Kidney (tissue), 14 donors: ENCODE data around the gene CNNM3. TPM values are rescaled to one million over a fixed set of nuclear protein-coding genes. Genes with fewer than 3 reads are reported as not detected.
"Not testable (repeated sequence)": the region's sequence is repeated elsewhere in the genome, so short reads cannot be mapped to it uniquely, and the experiment has no call there.

Experiments used
- DNase-seq, 5 donors: peaks; one replicate each; pipeline ENCODE4 v3.0.0-alpha.2; 2013 to 2020
- FAIRE-seq: peaks from 2 replicates; lab custom pipeline; 2012; peaks lifted over from hg19 to GRCh38; lab: Jason Lieb, UNC
- H3K27ac ChIP-seq, 2 donors: one replicate each; pipeline ENCODE4 v1.7.0; 2013; ENCODE audit warnings: low read depth in 2 of 2, low read length in 2 of 2, inconsistent platforms in 1 of 2
- H3K27me3 ChIP-seq: one replicate; pipeline ENCODE4 v1.7.1; 2013; ENCODE audit warnings: low read length, inconsistent platforms; ENCODE audit not compliant: control insufficient read depth, insufficient read depth
- H3K36me3 ChIP-seq, 3 donors: one replicate each; pipeline versions ENCODE4 v1.7.0 to v1.7.1; 2013; ENCODE audit warnings: low read length in 3 of 3, control low read depth in 1 of 3, inconsistent platforms in 1 of 3; ENCODE audit not compliant: insufficient read depth in 3 of 3, control insufficient read depth in 2 of 3
- H3K4me1 ChIP-seq, 3 donors: one replicate each; pipeline versions ENCODE4 v1.7.0 to v1.7.1; 2013; ENCODE audit warnings: low read length in 3 of 3, inconsistent platforms in 1 of 3, low read depth in 1 of 3; ENCODE audit not compliant: control insufficient read depth in 2 of 3, insufficient read depth in 2 of 3
- H3K4me3 ChIP-seq, 3 donors: one replicate each; pipeline versions ENCODE4 v1.7.0 to v1.8.1; 2013; ENCODE audit warnings: low read length in 3 of 3, control low read depth in 1 of 3, inconsistent platforms in 1 of 3
- H3K9ac ChIP-seq, 3 donors: one replicate each; pipeline versions ENCODE4 v1.7.0 to v1.7.1; 2013; ENCODE audit warnings: low read length in 3 of 3, control low read depth in 1 of 3, inconsistent platforms in 1 of 3
- H3K9me3 ChIP-seq, 3 donors: one replicate each; pipeline versions ENCODE4 v1.7.0 to v1.7.1; 2013; ENCODE audit warnings: low read length in 3 of 3, control low read depth in 1 of 3, inconsistent platforms in 1 of 3; ENCODE audit not compliant: control insufficient read depth in 2 of 3, insufficient read depth in 1 of 3
- CTCF ChIP-seq: IDR thresholded peaks from 3 replicates; pipeline ENCODE4 v1.5.1; 2012; ENCODE audit warnings: mild to moderate bottlenecking, moderate library complexity, borderline replicate concordance; ENCODE audit not compliant: insufficient read depth; ENCODE audit errors: extremely low read depth
- intact Hi-C: fragments of 100-400 bp; cut with DNase I; formaldehyde crosslinking; loops from one replicate; pipeline ENCODE4 v1.11.1; 2022
- polyA plus RNA-seq: library from polyadenylated mRNA; stranded (reverse); fragments of 350-450 nt; fragmentation: Illumina TruSeq; extraction: RNeasy Lipid Tissue Mini Kit (QIAGEN cat#74804); gene quantifications from one replicate; pipeline ENCODE4 v1.2.3, GENCODE V29; 2014; ENCODE audit warnings: low read depth, low replicate concordance; ENCODE audit not compliant: insufficient read depth
- total RNA-seq: library from RNA; stranded (reverse); fragmentation: NEBNext Ultra II Directional; extraction: Animal tissue kit (Norgen Biotek cat#: 25700); gene quantifications from one replicate; pipeline ENCODE4 v1.2.1, GENCODE V29; 2021
- donor health status: control.
- donor health status: control.
- donor health status: control.
- donor health status: control.
- donor health status: control.
- donor health status: DM: yes; HTN: yes; CAD: no.
- donor health status: Normal renal cell carcinoma (clear cell type).

CNNM3 gene
- total and polyA plus RNA-seq, 2 donors from 2014 or later = 6.9 to 26.1 TPM

- Histone ChIP-seq H3K4me1 (peaks cover 0 to 18% (median 7%) of the 10 kb centered on the region in 3 donors), H3K9ac (no peak overlapping the region), H3K4me3 (no peak overlapping the region), H3K27ac (no peak overlapping the region), H3K36me3 (peaks cover 5 to 16% (median 15%) of the 10 kb centered on the region in 3 donors), H3K9me3 (no peaks in the 10 kb centered on the region), H3K27me3 (no peaks in the 10 kb centered on the region)
- no peak for FAIRE-seq
- peak in 1 of 5 donors; percentile 76 for DNase-seq
- intact Hi-C loops = loop anchor here (5.0 kb wide), 1 partner anchor 97 kb away; no protein-coding TSS in a partner anchor
- no peak for TF ChIP-seq CTCF
Observed at GRCh38 chr2:96860065-96861029, 44.3 kb downstream of the CNNM3 start.

- Histone ChIP-seq H3K9me3 (no peaks in the 10 kb centered on the region), H3K9ac (no peak overlapping the region), H3K4me3 (no peak overlapping the region), H3K27me3 (no peaks in the 10 kb centered on the region), H3K36me3 (peaks cover 8 to 21% (median 18%) of the 10 kb centered on the region in 3 donors), H3K4me1 (peaks cover 0 to 18% (median 7%) of the 10 kb centered on the region in 3 donors), H3K27ac (no peak overlapping the region)
- intact Hi-C loops = loop anchor here (5.0 kb wide), 1 partner anchor 96 kb away; no protein-coding TSS in a partner anchor
- DNase-seq (peak in 1 of 5 donors; percentile 79), FAIRE-seq (no peak)
- no peak for TF ChIP-seq CTCF
Observed at GRCh38 chr2:96861074-96861473, 45.0 kb downstream of the CNNM3 start.

GRCh38 chr2:96863056-96863455, 47.0 kb downstream of the CNNM3 start:
- intact Hi-C loops = loop anchor here (5.0 kb wide), 1 partner anchor 94 kb away; no protein-coding TSS in a partner anchor
- H3K27ac ChIP-seq, H3K27me3 ChIP-seq, H3K4me3 ChIP-seq, FAIRE-seq, DNase-seq, H3K9ac ChIP-seq, H3K9me3 ChIP-seq: not testable (repeated sequence)
- Histone ChIP-seq H3K36me3 (peaks cover 8 to 22% (median 18%) of the 10 kb centered on the region in 3 donors), H3K4me1 (peaks cover 0 to 25% (median 0%) of the 10 kb centered on the region in 3 donors)
